ENCODE data around the gene MRPS9.

The MRPS9 gene

GRCh38 chr2:105070010-105070865 lies 32.4 kb downstream of the MRPS9 start:
- Histone ChIP-seq H3K4me3 (replicated peaks; ENCODE audit: low read depth, low read length) (no peak overlapping the region), H3K36me3 (ENCODE audit: control insufficient read depth, insufficient read depth, low read length) (no peaks in the 10 kb centered on the region), H3K27me3 (replicated peaks; ENCODE audit: control insufficient read depth, insufficient read depth, low read length) (no peaks in the 10 kb centered on the region)
- no peak for DNase-seq (ENCODE audit: extremely low read depth, insufficient read length)
- no peak for TF ChIP-seq CTCF (IDR thresholded peaks at IDR 0.05; ENCODE audit: insufficient read depth, low read length, poor library complexity, severe bottlenecking)

DNA sequence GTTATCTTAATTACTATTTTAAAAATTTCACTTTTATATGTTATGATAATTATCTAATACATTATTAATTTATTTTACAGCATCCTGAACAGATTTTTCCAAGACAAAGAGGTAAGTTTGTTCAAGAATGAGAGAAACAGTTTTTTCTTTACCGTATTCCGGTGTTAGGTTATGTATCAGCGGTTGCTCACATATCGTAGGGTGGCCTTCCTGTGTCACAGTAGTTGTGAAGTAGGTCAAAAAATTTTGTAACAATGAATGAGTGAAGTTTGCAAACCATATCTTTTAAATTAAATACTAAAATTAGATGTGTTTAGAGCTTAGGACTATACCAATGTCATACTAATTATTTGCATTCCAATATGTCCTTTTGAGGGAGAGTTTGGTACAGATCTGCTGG lies 33.5 kb downstream of the MRPS9 start:
- H3K36me3 ChIP-seq (ENCODE audit: control insufficient read depth, insufficient read depth, low read length): no peaks in the 10 kb centered on the region
- no peak for DNase-seq (ENCODE audit: extremely low read depth, insufficient read length)
- H3K4me3 ChIP-seq (replicated peaks; ENCODE audit: low read depth, low read length): no peak overlapping the region
- H3K27me3 ChIP-seq (replicated peaks; ENCODE audit: control insufficient read depth, insufficient read depth, low read length): no peaks in the 10 kb centered on the region
- TF ChIP-seq CTCF (IDR thresholded peaks at IDR 0.05; ENCODE audit: insufficient read depth, low read length, poor library complexity, severe bottlenecking): no peak

GRCh38 chr2:105072039-105072438 lies 34.2 kb downstream of the MRPS9 start:
- Histone ChIP-seq H3K27me3 (replicated peaks; ENCODE audit: control insufficient read depth, insufficient read depth, low read length) (no peaks in the 10 kb centered on the region), H3K36me3 (ENCODE audit: control insufficient read depth, insufficient read depth, low read length) (no peaks in the 10 kb centered on the region), H3K4me3 (replicated peaks; ENCODE audit: low read depth, low read length) (no peak overlapping the region)
- TF ChIP-seq CTCF (IDR thresholded peaks at IDR 0.05; ENCODE audit: insufficient read depth, low read length, poor library complexity, severe bottlenecking): no peak
- DNase-seq (ENCODE audit: extremely low read depth, insufficient read length): peak; percentile 9

GRCh38 chr2:105073591-105073990 lies 35.7 kb downstream of the MRPS9 start:
- no peak for DNase-seq (ENCODE audit: extremely low read depth, insufficient read length)
- Histone ChIP-seq H3K4me3 (replicated peaks; ENCODE audit: low read depth, low read length) (no peak overlapping the region), H3K27me3 (replicated peaks; ENCODE audit: control insufficient read depth, insufficient read depth, low read length) (no peaks in the 10 kb centered on the region), H3K36me3 (ENCODE audit: control insufficient read depth, insufficient read depth, low read length) (no peaks in the 10 kb centered on the region)
- no peak for TF ChIP-seq CTCF (IDR thresholded peaks at IDR 0.05; ENCODE audit: insufficient read depth, low read length, poor library complexity, severe bottlenecking)

DNA sequence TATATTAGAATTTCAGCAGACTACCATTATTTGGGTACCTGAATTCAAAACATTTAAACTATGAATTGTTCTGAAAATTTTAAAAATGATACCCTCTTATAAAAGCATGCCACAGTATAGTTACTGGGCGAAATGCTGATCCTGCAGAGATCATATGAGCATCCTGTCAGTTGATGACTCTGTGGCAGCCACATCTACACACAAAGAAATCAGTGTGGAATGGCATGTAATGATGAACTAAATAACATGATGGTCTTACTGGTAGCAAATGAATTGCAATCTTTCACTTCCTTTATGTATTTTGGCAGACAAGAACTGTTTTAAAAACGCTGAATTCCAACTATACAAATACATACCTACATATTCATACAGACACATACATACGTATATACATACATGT lies 38.3 kb downstream of the MRPS9 start:
- TF ChIP-seq CTCF (IDR thresholded peaks at IDR 0.05; ENCODE audit: insufficient read depth, low read length, poor library complexity, severe bottlenecking): no peak
- no peaks in the 10 kb centered on the region for H3K36me3 ChIP-seq (ENCODE audit: control insufficient read depth, insufficient read depth, low read length)
- no peaks in the 10 kb centered on the region for H3K27me3 ChIP-seq (replicated peaks; ENCODE audit: control insufficient read depth, insufficient read depth, low read length)
- H3K4me3 ChIP-seq (replicated peaks; ENCODE audit: low read depth, low read length): no peak overlapping the region
- no peak for DNase-seq (ENCODE audit: extremely low read depth, insufficient read length)

Measured in GM06990 (cell line).